Neural progenitor cell (in vitro differentiated cells): ENCODE data around the gene NOTUM. TPM values are rescaled to one million over a fixed set of nuclear protein-coding genes. Genes with fewer than 3 reads are reported as not detected.

Source experiments
- DNase-seq: peaks from one replicate; pipeline ENCODE4 v3.0.0-alpha.2; 2016; ENCODE audit warnings: low spot score
- H2AFZ ChIP-seq: fragments of 200-600 bp; sonication (generic); replicated peaks from 2 replicates; pipeline ENCODE4 v1.6.1; 2016; ENCODE audit warnings: antibody characterized with exemption
- H3F3A ChIP-seq: fragments of 200-600 bp; sonication (generic); 2 replicates; pipeline ENCODE4 v1.6.1; 2016; ENCODE audit warnings: antibody characterized with exemption, low read depth
- H3K27ac ChIP-seq: fragments of 200-600 bp; sonication (generic); 2 replicates; pipeline ENCODE4 v1.5.1; 2016; ENCODE audit warnings: mild to moderate bottlenecking
- H3K27me3 ChIP-seq: fragments of 200-600 bp; sonication (generic); 2 replicates; pipeline ENCODE4 v1.6.1; 2016; ENCODE audit warnings: mild to moderate bottlenecking, moderate library complexity
- H3K36me3 ChIP-seq: fragments of 200-600 bp; sonication (generic); 2 replicates; pipeline ENCODE4 v1.5.1; 2016
- H3K4me1 ChIP-seq: fragments of 200-600 bp; sonication (generic); 2 replicates; pipeline ENCODE4 v1.6.1; 2016; ENCODE audit warnings: mixed run types
- H3K4me2 ChIP-seq: fragments of 200-600 bp; sonication (generic); 2 replicates; pipeline ENCODE4 v1.6.1; 2016
- H3K4me3 ChIP-seq: fragments of 200-600 bp; sonication (generic); 2 replicates; pipeline ENCODE4 v1.5.1; 2016
- H3K79me2 ChIP-seq: fragments of 200-600 bp; sonication (generic); 2 replicates; pipeline ENCODE4 v1.6.1; 2016; ENCODE audit warnings: low read depth
- H3K9ac ChIP-seq: fragments of 200-600 bp; sonication (generic); 2 replicates; pipeline ENCODE4 v1.6.1; 2016
- H3K9me3 ChIP-seq: fragments of 200-600 bp; sonication (generic); 2 replicates; pipeline ENCODE4 v1.5.1; 2016; ENCODE audit warnings: low read depth
- H4K20me1 ChIP-seq: fragments of 200-600 bp; sonication (generic); 2 replicates; pipeline ENCODE4 v1.6.1; 2016; ENCODE audit warnings: low read depth
- H3K27ac Mint-ChIP-seq: 3 replicates; pipeline ENCODE4 v1.8.0; 2021; ENCODE audit warnings: mixed read lengths
- H3K27me3 Mint-ChIP-seq: 2 replicates; pipeline ENCODE4 v1.8.0; 2022; ENCODE audit warnings: low read depth, mild to moderate bottlenecking, inconsistent platforms, moderate library complexity, mixed read lengths; ENCODE audit not compliant: insufficient read depth
- H3K36me3 Mint-ChIP-seq: 3 replicates; pipeline ENCODE4 v1.8.0; 2021; ENCODE audit warnings: mixed read lengths
- H3K4me1 Mint-ChIP-seq: 3 replicates; pipeline ENCODE4 v1.8.0; 2021; ENCODE audit warnings: mixed read lengths
- H3K4me3 Mint-ChIP-seq: 3 replicates; pipeline ENCODE4 v1.8.0; 2021; ENCODE audit warnings: mild to moderate bottlenecking, moderate library complexity, mixed read lengths
- H3K9me3 Mint-ChIP-seq: 3 replicates; pipeline ENCODE4 v1.8.0; 2020; ENCODE audit warnings: mixed read lengths
- EZH2 ChIP-seq: fragments of 200-600 bp; sonication (generic); IDR thresholded peaks from 2 replicates; pipeline ENCODE4 v1.6.1; 2017; ENCODE audit warnings: antibody characterized with exemption, mild to moderate bottlenecking, moderate library complexity
- EZH2phosphoT487 ChIP-seq: fragments of 200-600 bp; sonication (generic); IDR thresholded peaks from 2 replicates; pipeline ENCODE4 v1.6.1; 2017; ENCODE audit warnings: antibody characterized with exemption
- total RNA-seq: library from RNA; depleted of rRNA; stranded (reverse); fragments of >200 nt; gene quantifications from 2 replicates; pipeline ENCODE4 v1.2.3, GENCODE V29; 2015; ENCODE audit warnings: low replicate concordance
- TF ChIP-seq, protein P1 (sequence below): fragments of 200-600 bp; sonication (generic); IDR thresholded peaks from 2 replicates; pipeline ENCODE4 v1.5.1; 2017; ENCODE audit warnings: antibody characterized with exemption, mild to moderate bottlenecking

The NOTUM gene
- total RNA-seq, 1 donor from 2014 or later, result not detected

DNA sequence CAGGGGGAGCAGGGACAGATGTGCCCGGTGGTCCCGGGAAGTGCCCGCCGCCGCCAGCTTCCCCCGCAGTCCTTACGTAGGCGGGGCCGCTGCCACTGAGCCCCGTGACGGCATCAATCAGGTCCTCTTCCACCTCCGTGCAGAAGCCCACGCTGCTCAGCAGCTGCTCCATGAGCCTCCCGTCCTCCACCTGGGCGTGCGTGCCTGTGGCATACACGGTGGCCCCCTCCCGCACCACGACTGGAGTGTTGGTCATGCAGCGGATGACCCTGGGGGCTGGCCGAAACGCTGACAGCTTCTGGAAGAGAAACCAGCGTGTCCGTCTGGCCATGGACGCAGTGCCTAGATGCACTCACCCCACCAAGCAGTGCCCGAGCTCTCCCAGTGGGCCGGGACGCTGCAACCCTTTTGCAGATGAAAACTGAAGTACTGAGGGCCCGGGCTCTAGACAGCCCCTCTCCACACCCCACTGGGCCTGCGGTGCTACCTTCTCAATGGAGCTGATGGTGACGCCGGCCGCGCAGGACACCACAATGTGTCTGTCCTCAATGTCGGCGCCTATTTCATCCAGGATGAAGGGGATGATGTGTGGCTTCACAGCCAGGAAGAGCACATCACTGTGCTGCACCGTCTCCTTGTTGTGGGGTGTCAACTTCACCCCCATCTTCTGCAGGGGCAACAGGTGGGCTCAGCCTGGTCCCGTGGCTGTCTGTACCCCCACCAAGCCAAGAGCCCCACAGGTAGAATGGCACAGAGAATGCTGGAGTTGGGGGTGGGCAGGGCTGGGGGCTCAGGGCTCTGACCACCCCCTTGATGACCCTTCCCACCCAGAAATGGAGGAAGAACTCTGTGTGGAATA lies 25.9 kb downstream of the NOTUM start:
- Mint-ChIP-seq H3K27ac (no peak overlapping the region), H3K36me3 (peaks cover 2% of the 10 kb centered on the region), H3K9me3 (no peaks in the 10 kb centered on the region), H3K27me3 (peaks cover 13% of the 10 kb centered on the region), H3K4me3 (peak overlapping the region; percentile 89), H3K4me1 (peaks cover 10% of the 10 kb centered on the region)
- Histone ChIP-seq H3K9me3 (no peaks in the 10 kb centered on the region), H4K20me1 (peaks cover under 1% of the 10 kb centered on the region), H3K27me3 (peaks cover 18% of the 10 kb centered on the region), H3K4me2 (no peak overlapping the region), H3K9ac (no peak overlapping the region), H3K27ac (no peak overlapping the region), H3K36me3 (no peaks in the 10 kb centered on the region), H3K4me1 (no peaks in the 10 kb centered on the region), H2AFZ (no peak overlapping the region), H3F3A (peaks cover 4% of the 10 kb centered on the region), H3K79me2 (peaks cover 6% of the 10 kb centered on the region), H3K4me3 (no peak overlapping the region)
- no peak for DNase-seq
- TF ChIP-seq, protein P1, sequence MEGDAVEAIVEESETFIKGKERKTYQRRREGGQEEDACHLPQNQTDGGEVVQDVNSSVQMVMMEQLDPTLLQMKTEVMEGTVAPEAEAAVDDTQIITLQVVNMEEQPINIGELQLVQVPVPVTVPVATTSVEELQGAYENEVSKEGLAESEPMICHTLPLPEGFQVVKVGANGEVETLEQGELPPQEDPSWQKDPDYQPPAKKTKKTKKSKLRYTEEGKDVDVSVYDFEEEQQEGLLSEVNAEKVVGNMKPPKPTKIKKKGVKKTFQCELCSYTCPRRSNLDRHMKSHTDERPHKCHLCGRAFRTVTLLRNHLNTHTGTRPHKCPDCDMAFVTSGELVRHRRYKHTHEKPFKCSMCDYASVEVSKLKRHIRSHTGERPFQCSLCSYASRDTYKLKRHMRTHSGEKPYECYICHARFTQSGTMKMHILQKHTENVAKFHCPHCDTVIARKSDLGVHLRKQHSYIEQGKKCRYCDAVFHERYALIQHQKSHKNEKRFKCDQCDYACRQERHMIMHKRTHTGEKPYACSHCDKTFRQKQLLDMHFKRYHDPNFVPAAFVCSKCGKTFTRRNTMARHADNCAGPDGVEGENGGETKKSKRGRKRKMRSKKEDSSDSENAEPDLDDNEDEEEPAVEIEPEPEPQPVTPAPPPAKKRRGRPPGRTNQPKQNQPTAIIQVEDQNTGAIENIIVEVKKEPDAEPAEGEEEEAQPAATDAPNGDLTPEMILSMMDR, result no peak
- TF ChIP-seq EZH2phosphoT487 (no peak), EZH2 (no peak)

DNA sequence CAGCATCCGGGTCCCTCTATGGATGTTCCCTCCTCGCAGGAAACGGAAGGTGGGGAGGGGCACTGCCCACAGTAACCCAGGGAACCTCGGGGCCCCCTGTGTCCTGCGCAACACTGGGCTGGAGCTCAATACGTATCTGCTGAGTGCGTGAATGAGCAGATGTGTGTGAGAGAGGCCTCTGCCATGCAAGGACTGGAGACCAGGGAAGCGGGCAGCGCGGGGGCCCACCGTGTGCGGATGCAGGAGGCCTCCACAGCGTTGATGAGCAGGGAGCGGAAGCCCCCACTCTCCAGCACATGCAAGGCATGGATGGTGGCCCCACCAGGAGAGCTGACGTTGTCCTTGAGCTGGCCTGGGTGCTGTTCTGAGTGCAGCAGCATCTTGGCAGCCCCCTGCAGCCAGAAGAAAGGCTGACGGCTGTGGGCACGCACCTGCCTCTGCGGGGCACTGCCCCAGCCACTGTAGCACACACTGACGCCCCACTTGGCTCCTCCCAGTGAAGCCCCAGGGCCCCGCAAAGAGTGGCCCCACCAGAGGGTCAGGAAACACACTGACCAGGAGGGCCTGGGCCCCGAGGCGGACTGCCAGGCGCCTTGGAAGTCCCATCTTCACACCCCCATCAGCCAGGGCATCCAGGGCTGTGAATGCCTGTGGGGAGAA lies 26.8 kb downstream of the NOTUM start:
- Histone ChIP-seq H3K79me2 (peaks cover 6% of the 10 kb centered on the region), H3K4me1 (no peaks in the 10 kb centered on the region), H2AFZ (no peak overlapping the region), H3F3A (peaks cover 4% of the 10 kb centered on the region), H3K9ac (no peak overlapping the region), H3K4me2 (no peak overlapping the region), H3K4me3 (no peak overlapping the region), H3K36me3 (no peaks in the 10 kb centered on the region), H4K20me1 (peaks cover 9% of the 10 kb centered on the region), H3K9me3 (no peaks in the 10 kb centered on the region), H3K27ac (no peak overlapping the region), H3K27me3 (peaks cover 21% of the 10 kb centered on the region)
- Mint-ChIP-seq H3K36me3 (peaks cover 2% of the 10 kb centered on the region), H3K4me1 (peaks cover 10% of the 10 kb centered on the region), H3K9me3 (no peaks in the 10 kb centered on the region), H3K27ac (peak overlapping the region; percentile 46), H3K4me3 (peak overlapping the region; percentile 58), H3K27me3 (peaks cover 13% of the 10 kb centered on the region)
- TF ChIP-seq, protein P1, result no peak
- no peak for DNase-seq

DNA sequence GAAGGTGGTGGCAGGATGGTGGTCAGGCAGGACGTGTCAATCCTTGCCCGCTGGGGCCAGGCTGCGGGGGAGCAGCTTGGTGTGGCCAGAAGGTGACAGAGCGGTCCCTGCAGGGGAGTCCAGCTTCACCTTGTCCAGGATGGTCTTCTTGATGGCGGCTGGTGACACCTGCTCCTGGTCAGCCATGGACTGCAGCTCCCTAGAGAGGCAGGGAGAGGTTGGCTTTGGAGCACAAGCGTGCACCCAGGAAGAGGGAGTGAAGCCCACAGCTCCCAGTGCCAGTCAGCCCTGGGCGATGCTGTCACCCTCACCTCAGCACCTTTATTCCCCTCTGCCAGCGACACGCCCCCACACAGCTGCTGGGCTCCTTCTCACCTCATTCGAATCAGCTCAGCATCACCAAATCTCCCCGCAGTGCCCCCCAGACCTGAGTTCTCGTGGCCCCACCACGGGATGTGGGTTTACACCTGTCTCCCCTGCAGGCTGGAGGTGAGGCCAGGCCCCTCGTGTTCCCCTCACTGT lies 27.7 kb downstream of the NOTUM start:
- H3K36me3 Mint-ChIP-seq, result peaks cover 2% of the 10 kb centered on the region
- Histone ChIP-seq H3K27me3 (peaks cover 24% of the 10 kb centered on the region), H3K9me3 (no peaks in the 10 kb centered on the region), H4K20me1 (peaks cover 13% of the 10 kb centered on the region), H3K4me3 (no peak overlapping the region), H3K36me3 (no peaks in the 10 kb centered on the region), H3K4me1 (peaks cover 4% of the 10 kb centered on the region), H3K9ac (no peak overlapping the region), H3K79me2 (peaks cover 6% of the 10 kb centered on the region), H3K27ac (no peak overlapping the region), H2AFZ (no peak overlapping the region), H3F3A (peaks cover 4% of the 10 kb centered on the region), H3K4me2 (no peak overlapping the region)
- TF ChIP-seq EZH2 (no peak), EZH2phosphoT487 (no peak)
- TF ChIP-seq, protein P1, result no peak
- DNase-seq, result no peak
- H3K4me3 Mint-ChIP-seq, result no peak overlapping the region
- H3K9me3 Mint-ChIP-seq, result no peaks in the 10 kb centered on the region
- no peak overlapping the region for H3K27ac Mint-ChIP-seq
- H3K4me1 Mint-ChIP-seq, result peaks cover 10% of the 10 kb centered on the region
- H3K27me3 Mint-ChIP-seq, result peaks cover 5% of the 10 kb centered on the region
